H1 (cell line): ENCODE data around the gene PSMB11. TPM values are rescaled to one million over a fixed set of nuclear protein-coding genes. Genes with fewer than 3 reads are reported as not detected.

Source experiments
- EP300 ChIP-seq, 2 experiments: IDR thresholded peaks; 1 replicate in 1 of 2; 2 replicates in 1 of 2; pipeline ENCODE4 v1.6.1; 2011 to 2012; ENCODE audit warnings: low read depth in 2 of 2, low read length in 2 of 2, mild to moderate bottlenecking in 2 of 2, borderline replicate concordance in 1 of 2, inconsistent platforms in 1 of 2, moderate library complexity in 1 of 2
- HDAC6 ChIP-seq: IDR thresholded peaks from one replicate; pipeline ENCODE4 v1.7.1; 2012; ENCODE audit warnings: low read depth, mild to moderate bottlenecking, inconsistent platforms, low read length, moderate library complexity
- SIRT6 ChIP-seq: IDR thresholded peaks from one replicate; pipeline ENCODE4 v1.7.1; 2012; ENCODE audit warnings: low read length, inconsistent platforms
- SRF ChIP-seq: IDR thresholded peaks from 2 replicates; pipeline ENCODE4 v1.6.1; 2011; ENCODE audit warnings: mild to moderate bottlenecking, low read depth, low read length, moderate library complexity
- polyA plus RNA-seq, 7 experiments: library from polyadenylated mRNA; depleted of rRNA in 3 of 7; stranded (reverse) in 5 of 7; unstranded in 2 of 7; fragments of >200 nt in 5 of 7; fragments of 200-250 nt in 2 of 7; gene quantifications; 1 replicate in 5 of 7; 2 replicates in 1 of 7; 4 replicates in 1 of 7; pipeline versions ENCODE4 v1.2.1 to v1.2.3, GENCODE V29; 2011 to 2013; ENCODE audit warnings: missing spikeins in 2 of 7, mixed read lengths in 2 of 7
- total RNA-seq: library from RNA; stranded (reverse); fragmentation: NEBNext Ultra II Directional; extraction: Animal tissue kit (Norgen Biotek cat#: 25700); gene quantifications from 2 replicates; pipeline ENCODE4 v1.2.1, GENCODE V29; 2021

PSMB11 gene
- total and polyA plus RNA-seq, 2 of the 8 experiments (the other 6 are each of a cell fraction or from before 2014, with no cell fraction given): not detected

- TF ChIP-seq SIRT6 (no peak), SRF (no peak), EP300 (IDR thresholded peaks at IDR 0.05; ENCODE audit: borderline replicate concordance in 1 of 2, low read depth in 2 of 2, low read length in 2 of 2) (no peak), HDAC6 (no peak)
These were observed 49.5 kb downstream of the PSMB11 start (continued) for GRCh38 chr14:23091294-23092225.
